ENCODE data around the gene OR2T33.
A peak's percentile ranks its signal among the peaks of the same experiment; 100 is the strongest.
"Not testable (repeated sequence)": the region's sequence is repeated elsewhere in the genome, so short reads cannot be mapped to it uniquely, and the experiment has no call there.

OR2T33 gene

DNA sequence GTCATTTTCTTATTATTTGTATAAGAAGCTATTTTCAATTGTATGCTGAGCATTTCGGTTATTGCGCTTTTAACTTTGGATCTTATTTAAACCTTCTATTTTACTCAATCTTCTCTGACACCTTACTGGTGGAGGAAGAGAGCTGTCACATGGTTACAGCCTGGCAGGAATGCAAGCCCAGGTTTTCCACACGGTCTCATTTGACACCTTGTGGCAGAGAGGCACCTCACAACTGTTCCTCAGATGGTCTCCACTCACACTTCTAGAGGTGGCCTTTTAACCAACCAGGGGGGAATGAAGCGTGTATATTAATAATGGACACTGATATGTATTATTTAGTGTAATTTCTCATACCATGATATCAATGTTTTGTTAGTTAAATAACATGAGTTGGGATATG, 9.6 kb downstream of the OR2T33 start:
- TF ChIP-seq, protein P1, sequence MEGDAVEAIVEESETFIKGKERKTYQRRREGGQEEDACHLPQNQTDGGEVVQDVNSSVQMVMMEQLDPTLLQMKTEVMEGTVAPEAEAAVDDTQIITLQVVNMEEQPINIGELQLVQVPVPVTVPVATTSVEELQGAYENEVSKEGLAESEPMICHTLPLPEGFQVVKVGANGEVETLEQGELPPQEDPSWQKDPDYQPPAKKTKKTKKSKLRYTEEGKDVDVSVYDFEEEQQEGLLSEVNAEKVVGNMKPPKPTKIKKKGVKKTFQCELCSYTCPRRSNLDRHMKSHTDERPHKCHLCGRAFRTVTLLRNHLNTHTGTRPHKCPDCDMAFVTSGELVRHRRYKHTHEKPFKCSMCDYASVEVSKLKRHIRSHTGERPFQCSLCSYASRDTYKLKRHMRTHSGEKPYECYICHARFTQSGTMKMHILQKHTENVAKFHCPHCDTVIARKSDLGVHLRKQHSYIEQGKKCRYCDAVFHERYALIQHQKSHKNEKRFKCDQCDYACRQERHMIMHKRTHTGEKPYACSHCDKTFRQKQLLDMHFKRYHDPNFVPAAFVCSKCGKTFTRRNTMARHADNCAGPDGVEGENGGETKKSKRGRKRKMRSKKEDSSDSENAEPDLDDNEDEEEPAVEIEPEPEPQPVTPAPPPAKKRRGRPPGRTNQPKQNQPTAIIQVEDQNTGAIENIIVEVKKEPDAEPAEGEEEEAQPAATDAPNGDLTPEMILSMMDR (conservative IDR thresholded peaks at IDR 0.05; ENCODE audit: low read depth, low read length): no peak
- no peak overlapping the region for H3K4me3 ChIP-seq (ENCODE audit: low read length)
- no peak for DNase-seq (ENCODE audit: low read depth)

GRCh38 chr1:248259309-248259708, 18.5 kb downstream of the OR2T33 start:
- not testable (repeated sequence) for H3K4me3 ChIP-seq (ENCODE audit: low read length); DNase-seq (ENCODE audit: low read depth)

DNA sequence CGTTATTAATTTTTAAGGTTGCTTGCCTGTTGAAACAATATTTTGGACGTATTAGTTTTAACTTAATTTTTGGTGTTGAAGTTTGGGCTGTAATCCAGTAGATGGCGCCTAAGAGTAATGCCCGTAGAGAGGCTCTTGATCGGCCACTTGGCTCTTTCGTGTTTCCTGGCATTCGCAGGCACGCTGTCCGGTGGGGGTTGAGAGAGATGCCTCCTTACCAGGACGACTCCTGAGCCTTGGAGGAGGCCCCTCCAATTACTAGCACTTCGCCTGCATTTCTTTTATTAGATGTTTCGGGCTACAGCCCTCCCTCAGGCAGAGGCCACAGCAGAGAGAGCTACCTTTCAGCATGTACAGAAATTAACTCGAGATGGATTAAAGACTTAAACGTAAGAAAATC, 34.6 kb downstream of the OR2T33 start:
- no peak for DNase-seq (ENCODE audit: low read depth)
- TF ChIP-seq, protein P1 (conservative IDR thresholded peaks at IDR 0.05; ENCODE audit: low read depth, low read length): peak; percentile 59
- H3K4me3 ChIP-seq (ENCODE audit: low read length): no peak overlapping the region

- DNase-seq (ENCODE audit: low read depth): no peak
- TF ChIP-seq, protein P1 (conservative IDR thresholded peaks at IDR 0.05; ENCODE audit: low read depth, low read length): no peak
- H3K4me3 ChIP-seq (ENCODE audit: low read length): no peak overlapping the region
These were observed 38.3 kb downstream of the OR2T33 start for GRCh38 chr1:248239478-248239877.

DNA sequence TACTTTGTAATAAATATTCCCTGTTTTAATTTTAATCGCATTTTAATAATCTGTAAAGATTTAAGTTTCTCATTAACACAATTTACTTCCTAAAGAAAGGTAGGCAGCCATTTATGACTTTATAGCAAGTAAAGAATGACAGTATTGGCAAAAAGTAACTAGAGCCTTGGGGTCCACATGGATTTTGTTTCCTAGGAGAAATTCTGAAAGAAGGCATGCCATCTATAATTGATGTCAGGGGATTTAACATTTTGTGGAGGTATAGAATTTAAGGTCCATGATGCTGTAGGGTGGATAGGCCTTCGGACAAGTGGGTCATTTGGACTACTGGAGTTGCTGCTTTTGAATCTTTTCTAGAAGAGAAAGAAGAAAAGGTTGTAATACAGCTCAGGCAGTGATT, 46.7 kb downstream of the OR2T33 start, which contains the start of gene OR2M4:
Gene OR2M4, plus strand, starts transcription at position 301 of the 400 bp plus-strand sequence. CDS start 7,512 bp downstream, outside the sequence.
- TF ChIP-seq, protein P1 (conservative IDR thresholded peaks at IDR 0.05; ENCODE audit: low read depth, low read length): no peak
- no peak within 1 kb of the TSS for H3K4me3 ChIP-seq (ENCODE audit: low read length)
- no peak for DNase-seq (ENCODE audit: low read depth)

DNA sequence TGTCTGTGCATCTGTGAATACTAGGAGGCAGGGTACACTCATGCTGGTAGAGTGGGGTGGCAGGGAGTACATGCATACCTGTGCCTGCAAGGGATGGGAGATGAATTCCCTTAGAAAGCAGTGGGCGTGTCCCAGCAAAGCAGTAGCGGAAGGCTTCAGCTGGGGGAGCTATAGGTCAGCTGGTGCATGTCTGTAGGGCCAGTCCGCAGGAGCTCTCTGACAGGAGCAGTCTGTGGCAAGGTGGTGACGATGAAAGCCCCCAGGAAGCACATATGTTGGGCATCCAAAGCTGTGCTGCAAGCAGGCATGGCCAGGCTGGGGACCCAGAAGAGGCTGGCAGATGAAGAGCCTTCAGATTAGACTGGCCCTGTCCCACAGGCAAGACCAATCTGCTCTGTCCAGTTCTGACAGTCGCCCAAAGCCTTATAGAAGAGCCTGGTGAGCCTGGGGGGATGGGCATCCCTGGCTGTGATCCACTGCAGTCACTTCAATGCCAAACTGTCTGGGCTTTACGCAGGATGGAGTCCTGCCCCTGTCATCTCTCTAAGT, 48.3 kb downstream of the OR2T33 start:
- no peak overlapping the region for H3K4me3 ChIP-seq (ENCODE audit: low read length)
- TF ChIP-seq, protein P1 (conservative IDR thresholded peaks at IDR 0.05; ENCODE audit: low read depth, low read length): no peak
- no peak for DNase-seq (ENCODE audit: low read depth)

GRCh38 chr1:248225537-248225936, 52.2 kb downstream of the OR2T33 start:
- no peak overlapping the region for H3K4me3 ChIP-seq (ENCODE audit: low read length)
- no peak for DNase-seq (ENCODE audit: low read depth)
- TF ChIP-seq, protein P1 (conservative IDR thresholded peaks at IDR 0.05; ENCODE audit: low read depth, low read length): no peak
